GM19240 (cell line): ENCODE data around the gene GSTO2.
"Not testable (repeated sequence)": the region's sequence is repeated elsewhere in the genome, so short reads cannot be mapped to it uniquely, and the experiment has no call there.

Experiments
- DNase-seq: peaks from one replicate; pipeline ENCODE4 v3.0.0; 2011; ENCODE audit warnings: low spot score; ENCODE audit not compliant: insufficient read length

GSTO2 gene

DNA sequence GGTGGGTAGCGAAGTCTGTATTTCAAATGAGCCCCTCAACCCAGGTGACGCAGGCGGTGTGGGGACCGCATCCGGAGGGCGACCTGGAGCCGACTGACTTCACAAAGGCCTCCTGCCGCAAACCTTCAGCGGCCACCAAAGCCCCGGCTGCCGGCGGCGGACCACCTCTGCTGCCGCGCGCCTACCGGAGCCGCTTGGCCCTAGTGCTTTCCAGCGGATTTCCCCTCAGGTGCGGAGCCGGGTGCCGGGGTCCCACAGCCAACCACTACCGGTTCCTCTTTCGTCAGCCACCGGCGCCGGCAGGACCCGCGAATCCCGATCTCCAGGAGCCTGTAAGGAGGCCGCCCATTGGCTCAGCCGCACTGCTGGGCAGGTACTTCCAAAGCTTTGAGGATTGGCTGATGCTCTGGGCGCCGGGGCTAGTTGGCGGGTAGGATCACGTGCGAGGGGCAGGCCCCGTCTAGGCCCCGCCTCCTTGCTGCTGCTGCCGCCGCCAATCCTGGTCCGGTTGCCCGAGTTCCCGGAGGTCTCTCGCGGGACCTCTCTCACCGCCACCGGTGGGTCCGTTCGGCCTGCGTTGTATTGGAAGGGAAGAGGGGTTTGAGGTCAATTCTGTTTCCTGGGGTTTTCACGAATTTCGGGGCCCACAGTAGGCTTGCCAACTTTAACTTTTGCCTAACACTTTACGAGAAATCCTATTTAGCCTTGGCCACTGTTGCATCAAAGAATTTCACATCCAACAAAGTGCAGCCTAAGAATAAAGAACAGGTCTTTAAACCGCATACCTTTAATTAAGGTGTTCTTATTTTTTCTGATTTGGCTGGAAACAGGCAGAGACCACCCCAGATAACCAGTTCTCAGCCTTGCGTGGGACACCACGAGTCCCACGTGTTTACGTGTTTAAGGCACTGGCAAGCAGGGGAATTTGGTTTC is at the start of gene GSTO2:
TSS of gene GSTO2 (plus strand) at position 472 of the 933 bp plus-strand sequence. CDS start 5,732 bp downstream, outside the sequence.
- peak; percentile 97 for DNase-seq

DNA sequence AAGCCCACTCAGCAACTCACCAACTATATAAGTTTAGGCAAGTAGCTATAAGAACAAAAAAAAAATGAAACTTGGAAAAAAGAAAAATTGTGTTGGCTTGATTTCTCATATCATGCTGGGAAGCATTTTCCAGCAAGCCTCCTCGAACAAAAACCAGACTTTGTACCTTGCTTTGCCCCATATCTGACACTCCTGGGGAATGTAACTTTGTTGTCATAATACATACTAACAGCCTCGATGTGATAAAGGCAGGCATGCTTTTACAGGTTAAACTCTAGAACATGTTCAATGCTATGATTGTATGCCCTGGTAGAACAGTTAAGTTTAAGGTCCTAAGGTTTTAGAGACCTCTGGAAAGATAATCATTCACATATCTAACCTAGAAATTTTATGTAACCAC is 48.5 kb upstream of the GSTO2 start:
- DNase-seq: no peak

DNA sequence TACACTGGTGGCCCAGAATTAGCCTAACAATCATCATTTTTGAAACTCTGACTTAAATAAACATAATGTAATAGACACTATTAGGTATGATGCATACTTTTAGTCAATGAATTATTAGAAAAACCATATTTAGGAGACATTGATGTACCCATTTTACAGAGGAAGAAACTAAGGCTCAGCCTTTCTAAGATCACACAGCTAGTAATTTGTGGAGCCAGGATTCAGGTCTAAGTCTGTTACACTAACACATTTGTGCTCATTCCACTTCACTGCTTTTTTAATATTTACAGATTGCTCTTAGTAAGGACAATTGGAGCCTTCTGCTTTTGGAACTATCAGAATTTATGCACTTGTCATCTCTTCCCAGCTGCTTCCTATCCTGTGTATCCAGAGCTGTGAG is 45.7 kb upstream of the GSTO2 start:
- no peak for DNase-seq

DNA sequence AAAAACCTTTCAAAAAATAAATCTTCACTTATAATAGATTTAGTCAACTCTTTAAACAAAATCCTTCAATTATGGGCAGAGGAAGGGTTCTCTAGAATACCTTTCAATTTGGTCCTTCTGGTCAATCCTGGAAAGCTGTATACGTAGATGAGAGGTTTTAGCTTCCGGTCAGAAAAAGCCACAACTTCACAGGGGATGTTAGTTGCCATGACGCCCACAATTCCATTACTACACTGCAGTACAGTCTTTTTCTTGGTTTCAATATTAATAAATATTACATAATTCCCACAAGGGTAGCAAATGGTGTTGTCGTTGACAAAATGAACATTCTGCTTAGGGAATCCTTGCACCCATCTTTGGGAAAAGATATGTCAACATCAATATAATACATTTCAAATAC is 38.5 kb upstream of the GSTO2 start:
- no peak for DNase-seq

DNA sequence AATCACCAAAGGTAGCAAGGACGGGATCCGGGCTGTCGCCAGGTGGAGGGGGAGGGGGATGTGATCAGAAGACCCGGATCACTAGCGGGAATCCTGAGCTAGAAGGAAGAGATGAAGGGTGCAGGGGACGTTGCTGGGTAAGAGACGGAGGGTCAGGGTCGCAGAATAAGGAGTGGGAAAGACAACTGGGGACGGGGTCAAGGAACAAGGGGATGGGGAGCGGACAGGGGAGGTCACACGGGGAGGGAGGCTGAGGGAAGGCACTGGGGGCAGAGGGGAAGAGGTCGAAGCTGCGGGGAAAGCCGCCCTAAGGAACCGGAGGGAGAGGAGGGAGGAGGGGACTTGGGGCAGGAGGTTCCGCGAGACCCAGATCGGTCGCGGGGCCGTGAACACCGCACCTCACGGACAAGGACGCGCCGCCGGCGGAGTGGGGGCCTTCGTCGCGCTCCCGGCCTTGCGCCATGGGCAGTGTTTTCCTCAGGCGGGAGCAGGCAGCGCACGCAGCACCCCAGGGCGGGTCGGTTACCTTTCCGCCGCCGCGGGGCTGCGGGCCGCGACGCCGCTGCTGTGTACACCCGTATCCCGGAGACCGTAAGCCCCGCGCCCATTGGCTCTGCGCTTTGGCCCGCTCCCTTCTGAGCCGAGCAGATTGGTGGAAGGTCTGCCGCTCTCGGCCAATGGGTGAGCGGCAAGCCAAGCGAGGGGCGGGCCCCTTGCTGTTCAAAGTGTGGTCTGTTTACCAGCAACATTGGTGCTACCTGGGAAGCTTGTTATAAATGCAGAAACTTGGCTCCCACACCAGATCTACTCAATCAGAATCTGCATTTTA is 37.0 kb upstream of the GSTO2 start, which contains the start of gene CFAP43:
TSS of gene CFAP43 (minus strand) at position 581 of the 829 bp plus-strand sequence. CDS start at position 463, 118 bp downstream.
- DNase-seq: peak; percentile 98

DNA sequence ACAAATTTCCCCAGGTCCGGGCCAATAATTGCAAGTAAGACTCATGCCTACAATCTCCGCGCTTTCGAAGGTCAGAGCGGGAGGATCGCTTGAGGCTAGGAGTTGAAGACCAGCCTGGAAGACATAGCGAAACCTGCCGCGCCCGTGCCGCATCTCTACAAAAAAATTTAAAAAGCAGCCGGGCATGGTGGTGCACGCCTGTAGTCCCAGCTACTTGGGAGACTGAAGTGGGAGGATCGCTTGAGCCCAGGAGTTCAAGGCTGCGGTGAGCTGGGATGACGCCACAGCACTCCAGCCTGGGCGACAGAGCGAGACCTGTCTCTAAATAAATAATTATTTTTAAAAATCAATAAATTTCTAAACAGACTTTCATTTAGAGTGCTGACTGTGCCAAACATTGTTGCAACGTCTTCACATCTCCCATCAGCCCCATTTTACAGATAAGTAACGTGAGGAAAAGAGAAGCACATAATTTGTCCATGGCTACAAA is 36.3 kb upstream of the GSTO2 start:
- no peak for DNase-seq

DNA sequence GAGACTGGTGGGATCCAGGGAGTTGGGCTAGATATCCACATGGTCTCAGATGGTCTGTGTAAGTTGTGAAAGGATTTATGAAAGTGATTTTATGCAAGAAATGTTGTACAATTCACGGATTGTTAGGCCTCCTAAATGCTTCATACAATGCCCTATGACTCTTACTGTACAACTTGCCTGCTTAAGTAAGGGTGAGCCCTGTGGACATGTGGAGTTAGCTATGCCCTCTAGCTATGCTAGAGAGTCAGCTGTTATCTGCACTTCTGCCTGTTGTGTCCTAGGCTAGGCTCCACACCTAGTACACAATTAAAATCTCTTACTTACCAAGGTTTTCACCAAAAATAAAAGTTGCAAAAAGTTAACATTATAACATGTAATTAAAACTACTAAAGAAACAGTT is 35.2 kb upstream of the GSTO2 start:
- no peak for DNase-seq

DNA sequence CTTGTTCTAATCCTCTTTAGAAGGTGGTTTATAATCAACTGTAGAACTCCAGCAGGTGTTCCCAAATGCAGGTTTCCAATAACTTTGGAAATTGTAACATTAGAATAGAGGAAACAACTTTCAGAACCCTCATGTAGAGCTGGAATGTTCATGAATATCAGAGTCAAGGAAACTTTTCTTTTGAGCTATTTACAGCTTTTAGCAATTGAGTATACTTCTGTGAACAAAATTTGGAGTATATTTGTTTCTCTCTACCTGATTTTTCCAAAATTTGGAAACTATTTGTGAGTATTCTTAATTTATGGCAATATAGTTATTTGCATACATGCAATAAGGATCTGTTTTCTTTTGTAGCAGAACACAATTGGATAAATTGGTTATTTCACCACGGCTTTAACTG is 34.0 kb upstream of the GSTO2 start:
- no peak for DNase-seq

DNA sequence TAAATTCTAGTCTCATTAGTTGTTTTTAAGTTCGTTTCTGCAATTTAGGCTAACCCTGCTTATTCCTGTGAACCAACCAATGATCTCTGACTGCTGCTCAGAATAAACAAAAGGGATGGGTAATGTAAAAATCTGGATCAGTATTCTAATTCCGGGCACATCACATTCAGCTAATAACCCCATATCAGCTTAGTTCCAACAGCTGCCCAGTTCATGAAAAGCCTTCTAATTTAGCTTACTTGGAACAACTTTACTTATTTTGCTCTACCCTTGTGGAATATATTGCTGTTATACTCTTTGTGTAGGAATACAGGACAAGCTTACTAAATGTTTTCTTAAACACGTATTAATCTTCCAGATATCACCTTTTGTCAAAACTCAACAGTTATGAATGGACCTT is 33.2 kb upstream of the GSTO2 start:
- DNase-seq: no peak

DNA sequence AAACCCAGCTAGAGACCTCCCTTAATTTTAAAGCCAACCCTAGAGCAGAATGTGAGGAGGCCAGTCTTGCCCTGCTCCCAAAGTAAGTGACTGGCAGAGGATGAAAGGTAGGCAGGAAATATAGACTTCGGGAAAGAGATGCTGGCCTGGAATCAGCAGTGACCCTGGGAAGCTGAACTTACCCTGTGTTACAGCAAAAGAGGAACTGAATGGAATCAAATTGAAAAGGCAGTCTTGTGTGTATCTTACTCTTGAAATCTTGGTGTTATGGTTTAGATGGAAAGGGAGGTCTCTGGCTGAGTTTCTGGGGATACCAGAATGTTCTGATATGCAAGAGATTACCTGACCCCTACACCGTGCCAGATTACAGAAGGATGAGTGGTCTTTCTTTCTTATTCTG is 28.9 kb upstream of the GSTO2 start:
- DNase-seq: no peak

DNA sequence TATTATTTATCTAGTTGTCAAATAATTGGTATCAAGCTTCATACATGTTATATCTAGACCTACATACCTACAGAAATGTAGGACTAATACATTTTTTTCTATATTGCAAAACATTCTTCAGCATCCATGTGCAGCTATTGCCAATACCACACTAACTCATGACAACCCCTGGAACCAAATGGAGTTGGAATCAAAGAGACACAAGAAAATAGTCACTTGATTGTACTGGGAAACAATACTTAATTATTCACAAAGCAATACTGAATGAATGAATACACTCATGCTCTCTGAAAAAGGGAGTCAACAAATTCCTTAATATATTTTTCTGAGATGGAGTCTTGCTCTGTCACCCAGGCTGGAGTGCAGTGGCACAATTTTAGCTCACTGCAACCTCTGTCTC is 26.4 kb upstream of the GSTO2 start:
- no peak for DNase-seq

DNA sequence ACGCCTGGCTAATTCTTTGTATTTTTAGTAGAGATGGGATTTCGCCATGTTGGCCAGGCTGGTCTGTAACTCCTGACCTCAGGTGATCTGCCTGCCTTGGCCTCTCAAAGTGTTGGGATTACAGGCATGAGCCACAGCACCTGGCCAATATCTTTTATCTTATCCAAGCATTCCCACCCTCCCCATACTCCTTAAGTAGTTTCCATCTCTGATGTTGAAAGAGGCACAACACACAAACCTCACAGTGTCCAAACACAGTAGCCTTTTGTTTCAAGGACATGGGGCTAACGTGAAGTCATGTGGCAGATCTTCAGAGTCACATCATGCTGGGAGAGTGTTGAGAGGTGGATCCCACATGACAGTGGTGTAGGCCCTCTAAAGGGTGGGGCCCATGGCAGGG is 26.0 kb upstream of the GSTO2 start:
- not testable (repeated sequence) for DNase-seq

DNA sequence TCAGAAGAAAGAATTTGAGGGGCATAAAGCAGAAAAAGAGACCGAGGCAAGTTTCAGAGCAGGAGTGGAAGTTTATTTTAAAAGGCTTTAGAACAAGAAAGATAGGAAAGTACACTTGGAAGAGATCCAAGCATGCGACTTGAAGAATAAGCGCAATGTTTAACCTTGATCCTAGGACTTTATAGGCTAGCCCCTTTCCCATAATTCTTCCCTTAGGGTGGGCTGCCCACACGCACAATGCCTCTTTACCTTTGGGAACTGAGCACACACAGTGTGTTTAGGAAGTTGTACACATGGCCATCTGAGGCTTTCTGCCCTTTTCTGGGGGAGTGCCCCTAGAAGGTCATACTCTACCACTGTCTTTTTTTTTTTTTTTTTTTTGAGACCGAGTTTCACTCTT is 25.5 kb upstream of the GSTO2 start:
- no peak for DNase-seq

DNA sequence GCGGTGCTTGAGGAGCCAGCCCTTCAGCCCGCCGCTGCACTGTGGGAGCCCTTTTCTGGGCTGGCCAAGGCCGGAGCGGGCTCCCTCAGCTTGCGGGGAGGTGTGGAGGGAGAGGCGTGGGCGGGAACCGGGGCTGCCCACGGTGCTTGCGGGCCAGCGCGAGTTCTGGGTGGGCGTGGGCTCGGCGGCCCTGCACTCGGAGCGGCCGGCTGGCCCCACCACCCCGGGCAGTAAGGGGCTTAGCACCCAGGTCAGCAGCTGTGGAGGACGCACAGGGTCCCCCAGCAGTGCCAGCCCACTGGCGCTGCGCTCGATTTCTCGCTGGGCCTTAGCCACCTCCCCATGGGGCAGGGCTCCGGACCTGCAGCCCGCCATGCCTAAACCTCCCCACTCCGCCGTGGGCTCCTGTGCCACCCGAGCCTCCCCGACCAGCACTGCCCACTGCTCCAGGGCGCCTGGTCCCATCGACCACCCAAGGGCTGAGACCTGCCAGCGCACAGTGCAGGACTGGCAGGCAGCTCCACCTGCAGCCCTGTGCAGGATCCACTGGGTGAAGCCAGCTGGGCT is 23.8 kb upstream of the GSTO2 start:
- no peak for DNase-seq

DNA sequence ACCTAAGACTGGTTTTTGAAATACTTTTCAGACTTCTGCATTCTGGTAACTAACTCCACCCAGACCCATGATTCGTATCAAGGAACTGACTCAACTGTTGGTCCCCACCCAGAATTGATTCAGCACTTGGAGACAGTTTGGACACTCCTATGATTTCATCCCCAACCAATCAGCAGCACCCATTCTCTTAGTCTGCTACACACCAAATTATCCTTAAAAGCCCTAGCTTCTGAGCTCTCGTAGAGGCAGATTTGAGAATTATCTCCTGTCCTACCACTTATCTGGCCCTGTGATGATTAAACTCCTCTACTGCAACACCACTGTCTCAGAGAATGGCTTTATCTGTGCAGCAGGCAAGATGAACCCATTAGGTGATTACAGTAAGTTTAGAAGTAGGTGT is 22.0 kb upstream of the GSTO2 start:
- DNase-seq: no peak

DNA sequence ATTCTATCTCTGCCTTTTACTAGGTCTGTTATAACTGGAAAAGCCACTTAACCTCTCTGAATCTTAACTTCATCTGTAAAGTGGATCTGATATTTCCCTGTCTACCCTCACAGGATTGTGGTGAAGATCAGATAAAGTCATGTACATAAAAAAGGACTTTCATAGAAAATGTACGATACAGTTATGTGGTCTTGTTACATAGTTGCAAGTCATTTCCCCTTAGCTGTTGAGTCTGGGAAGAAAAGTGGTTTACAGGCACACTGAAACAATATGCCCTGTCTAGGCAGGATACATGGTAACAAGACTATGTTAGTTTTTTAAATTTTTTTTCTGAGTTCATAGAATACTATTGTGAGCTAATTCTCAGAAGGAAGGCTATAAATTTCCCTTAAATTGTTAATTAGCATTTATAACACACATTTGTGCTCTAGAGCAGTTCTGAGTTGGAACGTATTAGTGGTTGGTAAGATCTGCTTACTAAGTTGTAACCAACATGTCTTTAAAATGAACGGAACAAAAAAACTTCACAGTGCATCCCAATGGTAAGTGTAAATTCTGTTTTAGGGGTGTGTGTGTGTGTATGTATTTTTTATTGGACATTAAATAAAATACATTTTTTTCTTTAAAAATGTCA is 21.4 kb upstream of the GSTO2 start:
- no peak for DNase-seq

DNA sequence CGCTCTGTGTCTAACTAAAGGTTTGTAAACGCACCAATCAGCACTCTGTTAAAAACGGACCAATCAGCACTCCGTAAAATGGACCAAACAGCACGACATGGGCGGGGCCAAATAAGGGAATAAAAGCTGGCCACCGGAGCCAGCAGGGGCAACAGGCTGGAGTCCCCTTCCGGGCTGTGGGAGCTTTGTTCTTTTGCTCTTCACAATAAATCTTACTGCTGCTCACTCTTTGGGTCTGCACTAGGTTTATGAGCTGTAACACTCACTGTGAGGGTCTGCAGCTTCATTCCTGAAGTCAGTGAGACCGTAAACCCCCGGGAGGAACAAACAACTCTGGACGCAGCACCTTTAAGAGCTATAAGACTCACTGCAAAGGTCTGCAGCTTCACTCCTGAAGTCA is 20.1 kb upstream of the GSTO2 start:
- DNase-seq: not testable (repeated sequence)

DNA sequence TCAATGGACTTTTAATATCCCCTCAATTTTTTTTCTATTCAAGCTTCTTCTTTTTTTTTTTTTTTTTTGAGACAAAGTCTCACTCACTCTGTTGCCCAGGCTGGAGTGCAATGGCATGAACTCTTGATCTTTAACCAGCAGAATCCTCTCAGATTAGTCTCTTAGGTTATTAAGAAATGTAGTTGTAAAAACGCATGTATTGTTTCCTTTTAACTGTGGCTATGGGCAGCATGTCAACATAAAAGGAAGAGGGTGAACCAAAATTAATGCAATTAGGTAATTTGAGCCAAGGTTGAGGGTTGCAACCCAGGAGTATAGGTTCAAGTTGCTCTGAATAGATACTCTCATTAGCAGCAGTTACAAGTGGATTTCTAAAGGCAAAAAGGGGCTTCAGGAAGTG is 18.6 kb upstream of the GSTO2 start:
- no peak for DNase-seq

DNA sequence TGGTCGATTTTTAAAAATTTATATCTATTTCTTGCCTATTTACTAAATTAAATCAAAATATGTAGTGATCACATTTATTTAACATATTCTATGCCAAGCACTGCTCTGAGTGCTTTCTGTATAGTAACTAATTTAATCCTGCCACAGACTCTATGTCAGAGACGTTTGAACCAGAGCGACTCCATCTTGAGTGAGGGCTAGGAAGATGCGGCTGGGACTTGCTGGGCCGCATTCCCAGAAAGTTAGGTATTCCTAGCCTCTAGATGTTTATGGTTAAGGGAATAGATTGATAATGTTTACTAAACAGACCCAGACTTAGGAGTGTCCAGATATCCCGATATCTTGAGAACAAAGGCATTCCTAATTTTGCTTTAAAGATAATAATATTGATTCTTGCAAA is 17.5 kb upstream of the GSTO2 start:
- DNase-seq: no peak

DNA sequence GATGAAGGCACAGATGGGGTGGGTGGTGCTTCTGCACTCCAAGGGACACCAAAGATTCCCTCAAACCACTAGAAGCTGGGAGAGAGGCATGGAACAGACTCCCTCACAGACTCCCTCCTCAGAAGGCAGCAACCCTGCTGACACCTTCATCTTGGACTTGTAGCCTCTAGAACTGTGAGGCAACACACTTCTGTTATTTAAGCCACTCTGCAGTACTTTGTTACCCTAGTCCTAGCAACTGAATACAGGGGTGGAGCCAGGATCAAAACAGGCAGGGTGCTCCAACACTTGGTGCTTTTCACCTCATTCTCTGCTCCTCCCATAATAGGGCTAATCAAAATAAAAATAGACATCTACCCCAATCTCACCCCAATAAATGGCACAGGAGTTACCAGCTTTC is 16.6 kb upstream of the GSTO2 start:
- no peak for DNase-seq

DNA sequence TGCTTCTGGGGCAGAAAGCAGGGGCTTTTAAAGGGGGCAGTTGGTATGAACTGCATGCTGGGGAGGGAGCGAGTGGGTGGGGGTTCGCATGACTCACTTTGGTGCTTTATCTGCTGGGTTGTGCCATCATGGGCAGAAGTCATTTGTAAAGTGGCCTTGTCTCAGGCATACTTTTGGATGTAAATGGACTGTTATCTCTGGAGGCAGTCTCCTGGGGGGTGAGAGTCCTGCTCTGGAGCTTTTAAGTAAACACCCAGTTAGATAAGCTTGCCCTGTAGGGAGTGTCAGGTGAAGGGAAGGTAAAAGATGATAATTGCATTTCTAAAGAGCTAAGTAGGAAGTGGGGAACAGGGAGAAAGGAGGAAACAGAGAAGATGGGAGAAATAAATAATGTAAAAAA is 15.9 kb upstream of the GSTO2 start:
- DNase-seq: no peak
